ENCODE measurements around the gene PTGFR.

- TF ChIP-seq CTCF (IDR thresholded peaks at IDR 0.05; ENCODE audit: low read depth, low read length, missing input control) (no peak), MAX (IDR thresholded peaks at IDR 0.05) (no peak), GABPA (IDR thresholded peaks at IDR 0.05 in 1 of 2, conservative IDR thresholded peaks at IDR 0.05 in 1 of 2) (no peak), ATF3 (IDR thresholded peaks at IDR 0.05) (no peak), FOXA1 (IDR thresholded peaks at IDR 0.05) (no peak), REST (IDR thresholded peaks at IDR 0.05) (no peak), YY1 (IDR thresholded peaks at IDR 0.05) (no peak), SP1 (IDR thresholded peaks at IDR 0.05) (no peak)
Observed at GRCh38 chr1:78527706-78528105, 36.9 kb downstream of the PTGFR start.
